ENCODE measurements around the gene FGFR1OP2. TPM values are rescaled to one million over a fixed set of nuclear protein-coding genes. Genes with fewer than 3 reads are reported as not detected.

FGFR1OP2 gene
- total RNA-seq, 1 experiment from 2014 or later: 86.9 TPM

DNA sequence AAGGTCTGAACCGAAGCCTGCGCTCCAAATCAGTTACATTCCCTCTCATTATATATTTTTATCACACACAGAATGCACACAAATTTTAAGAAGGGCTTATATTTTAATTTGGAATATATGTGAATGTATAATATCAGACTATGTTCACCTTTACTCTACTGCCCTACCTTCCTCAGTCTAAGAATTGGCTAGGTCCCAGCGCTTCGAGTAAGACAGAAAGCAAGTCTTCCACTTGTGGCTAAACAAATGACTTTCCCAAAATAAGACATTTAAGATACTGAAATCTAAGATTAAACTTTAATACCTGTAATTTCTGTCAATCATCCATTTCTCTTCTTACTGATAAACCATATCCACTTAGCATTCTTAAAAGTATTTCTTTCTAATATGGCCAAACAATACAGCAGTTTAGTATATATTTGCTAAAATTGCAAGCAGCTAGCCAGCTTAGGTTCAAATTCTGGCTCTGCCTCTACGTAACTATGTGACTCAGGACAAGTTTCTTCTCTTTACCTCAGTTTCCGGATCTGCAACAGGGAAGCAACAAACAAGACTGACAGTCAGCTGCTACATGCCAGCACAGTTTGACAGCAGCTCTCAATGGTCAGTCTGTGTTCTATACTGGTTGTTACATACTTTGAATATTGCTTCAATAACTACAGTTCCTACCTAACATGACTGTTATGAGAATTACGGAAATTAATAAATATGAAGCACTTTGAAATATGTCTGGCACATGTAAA is 2.5 kb upstream of the FGFR1OP2 start:
- Mint-ChIP-seq H3K27me3 (ENCODE audit: insufficient read depth, unreplicated experiment) (no peaks in the 10 kb centered on the region), H3K9me3 (ENCODE audit: unreplicated experiment) (no peaks in the 10 kb centered on the region), H3K36me3 (ENCODE audit: insufficient read depth, unreplicated experiment) (peaks cover 18% of the 10 kb centered on the region), H3K4me3 (ENCODE audit: unreplicated experiment) (no peak overlapping the region), H3K27ac (ENCODE audit: unreplicated experiment) (no peak overlapping the region), H3K4me1 (ENCODE audit: low read depth, unreplicated experiment) (peaks cover 23% of the 10 kb centered on the region)
- POLR2A ChIA-PET: no interaction called here
- CTCF ChIA-PET: no interaction called here
- no peak for TF ChIP-seq CTCF (IDR thresholded peaks at IDR 0.05; ENCODE audit: insufficient read depth in 1 of 2, low read depth in 1 of 2, low read length in 1 of 2, severe bottlenecking in 1 of 2, unreplicated experiment in 1 of 2)
- DNase-seq: no peak
- intact Hi-C loops (cut with micrococcal nuclease; ENCODE audit: unreplicated experiment): loop anchor here (5.0 kb wide), 1 partner anchor 424 kb away; no protein-coding TSS in a partner anchor
- H3K27me3 ChIP-seq (replicated peaks; ENCODE audit: control insufficient read depth, insufficient read depth, low read length): no peaks in the 10 kb centered on the region
- no TSS peak for BruUV-seq (replicated peaks)
- no peaks in the 10 kb centered on the region for H3K9me3 ChIP-seq
- H3K4me3 ChIP-seq (ENCODE audit: low read depth, low read length): no peak overlapping the region
- H3K4me1 ChIP-seq: peaks cover 22% of the 10 kb centered on the region
- no peaks in the 10 kb centered on the region for H3K36me3 ChIP-seq (ENCODE audit: control insufficient read depth, insufficient read depth, low read length)

- Mint-ChIP-seq H3K27ac (ENCODE audit: unreplicated experiment) (peak overlapping the region; percentile 91), H3K36me3 (ENCODE audit: insufficient read depth, unreplicated experiment) (peaks cover 18% of the 10 kb centered on the region), H3K9me3 (ENCODE audit: unreplicated experiment) (no peaks in the 10 kb centered on the region), H3K27me3 (ENCODE audit: insufficient read depth, unreplicated experiment) (no peaks in the 10 kb centered on the region), H3K4me1 (ENCODE audit: low read depth, unreplicated experiment) (peaks cover 23% of the 10 kb centered on the region), H3K4me3 (ENCODE audit: unreplicated experiment) (peak overlapping the region; percentile 95)
- ChIA-PET POLR2A (no interaction called here), CTCF (no interaction called here)
- Histone ChIP-seq H3K9me3 (no peaks in the 10 kb centered on the region), H3K4me1 (peaks cover 22% of the 10 kb centered on the region), H3K36me3 (ENCODE audit: control insufficient read depth, insufficient read depth, low read length) (no peaks in the 10 kb centered on the region), H3K4me3 (ENCODE audit: low read depth, low read length) (peak overlapping the region; percentile 96), H3K27me3 (replicated peaks; ENCODE audit: control insufficient read depth, insufficient read depth, low read length) (no peaks in the 10 kb centered on the region)
- DNase-seq: no peak
- intact Hi-C loops (cut with micrococcal nuclease; ENCODE audit: unreplicated experiment): loop anchor here (5.0 kb wide), 1 partner anchor 424 kb away; no protein-coding TSS in a partner anchor
- no peak for TF ChIP-seq CTCF (IDR thresholded peaks at IDR 0.05; ENCODE audit: insufficient read depth in 1 of 2, low read depth in 1 of 2, low read length in 1 of 2, severe bottlenecking in 1 of 2, unreplicated experiment in 1 of 2)
- BruUV-seq (replicated peaks): no TSS peak
Observed at GRCh38 chr12:26936559-26937442, 1.5 kb upstream of the FGFR1OP2 start.

GRCh38 chr12:26937443-26937862 is 817 bp upstream of the FGFR1OP2 start:
- Mint-ChIP-seq H3K9me3 (ENCODE audit: unreplicated experiment) (no peaks in the 10 kb centered on the region), H3K4me1 (ENCODE audit: low read depth, unreplicated experiment) (peaks cover 27% of the 10 kb centered on the region), H3K36me3 (ENCODE audit: insufficient read depth, unreplicated experiment) (peaks cover 18% of the 10 kb centered on the region), H3K27ac (ENCODE audit: unreplicated experiment) (peak overlapping the region; percentile 91), H3K4me3 (ENCODE audit: unreplicated experiment) (peak overlapping the region; percentile 95), H3K27me3 (ENCODE audit: insufficient read depth, unreplicated experiment) (no peaks in the 10 kb centered on the region)
- no peaks in the 10 kb centered on the region for H3K36me3 ChIP-seq (ENCODE audit: control insufficient read depth, insufficient read depth, low read length)
- no peak for TF ChIP-seq CTCF (IDR thresholded peaks at IDR 0.05; ENCODE audit: insufficient read depth in 1 of 2, low read depth in 1 of 2, low read length in 1 of 2, severe bottlenecking in 1 of 2, unreplicated experiment in 1 of 2)
- no TSS peak for BruUV-seq (replicated peaks)
- H3K4me3 ChIP-seq (ENCODE audit: low read depth, low read length): peak overlapping the region; percentile 96
- ChIA-PET CTCF (no interaction called here), POLR2A (no interaction called here)
- H3K9me3 ChIP-seq: no peaks in the 10 kb centered on the region
- no peaks in the 10 kb centered on the region for H3K27me3 ChIP-seq (replicated peaks; ENCODE audit: control insufficient read depth, insufficient read depth, low read length)
- DNase-seq: no peak
- intact Hi-C loops (cut with micrococcal nuclease; ENCODE audit: unreplicated experiment): loop anchor here (5.0 kb wide), 1 partner anchor 425 kb away; no protein-coding TSS in a partner anchor
- peaks cover 22% of the 10 kb centered on the region for H3K4me1 ChIP-seq

Measured in Caco-2 (cell line).